MCF 10A (cell line): ENCODE measurements around the gene CCDC24. TPM values are rescaled to one million over a fixed set of nuclear protein-coding genes. Genes with fewer than 3 reads are reported as not detected.

ENCODE experiments used
- BruUV-seq: library from RNA; stranded (reverse); fragments of 400-500 nt; replicated peaks from 2 replicates; lab custom pipeline; 2021; lab: Mats Ljungman, UMichigan
- CTCF ChIA-PET: fragments of 300-600 bp; sonication (Branson Sonifier 250); formaldehyde crosslinking; extraction: SDS; loops from one replicate; lab custom pipeline; 2021; ENCODE audit warnings: antibody characterized with exemption, inconsistent platforms; lab: Yijun Ruan, JAX
- POLR2A ChIA-PET: fragments of 300-600, 350-650 bp; sonication (Branson Sonifier 250); formaldehyde crosslinking; extraction: SDS; loops from one replicate; lab custom pipeline; 2020; ENCODE audit warnings: antibody characterized with exemption, inconsistent platforms; lab: Yijun Ruan, JAX
- DNase-seq: peaks from one replicate; pipeline ENCODE4 v3.0.0-alpha.2; 2018; ENCODE audit not compliant: unreplicated experiment
- H3K27ac Mint-ChIP-seq: one replicate; pipeline ENCODE4 v1.8.0; 2022; ENCODE audit warnings: mild to moderate bottlenecking, low read depth, mixed read lengths; ENCODE audit not compliant: unreplicated experiment
- H3K27me3 Mint-ChIP-seq: one replicate; pipeline ENCODE4 v1.8.0; 2022; ENCODE audit warnings: mixed read lengths; ENCODE audit not compliant: insufficient read depth, unreplicated experiment
- H3K36me3 Mint-ChIP-seq: one replicate; pipeline ENCODE4 v1.8.0; 2022; ENCODE audit warnings: mild to moderate bottlenecking, moderate library complexity, mixed read lengths; ENCODE audit not compliant: insufficient read depth, unreplicated experiment
- H3K4me1 Mint-ChIP-seq: one replicate; pipeline ENCODE4 v1.8.0; 2022; ENCODE audit warnings: mixed read lengths; ENCODE audit not compliant: insufficient read depth, unreplicated experiment
- H3K4me3 Mint-ChIP-seq: one replicate; pipeline ENCODE4 v1.8.0; 2022; ENCODE audit warnings: mild to moderate bottlenecking, moderate library complexity, mixed read lengths; ENCODE audit not compliant: unreplicated experiment
- H3K9me3 Mint-ChIP-seq: one replicate; pipeline ENCODE4 v1.8.0; 2022; ENCODE audit warnings: mixed read lengths; ENCODE audit not compliant: unreplicated experiment
- intact Hi-C: fragments of 100-400 bp; cut with micrococcal nuclease; formaldehyde crosslinking; loops from 2 replicates; pipeline ENCODE4 v1.14.1; 2022
- total RNA-seq: library from RNA; stranded (reverse); gene quantifications from 2 replicates; pipeline ENCODE4 v1.2.3, GENCODE V29; 2022
- TF ChIP-seq, protein P1 (sequence below): fragments of 200-600 bp; IDR thresholded peaks from one replicate; pipeline ENCODE4 v1.8.0; 2022; ENCODE audit warnings: antibody characterized with exemption, mild to moderate bottlenecking; ENCODE audit not compliant: unreplicated experiment

CCDC24 gene
- total RNA-seq, 1 experiment from 2014 or later = 4.8 TPM

DNA sequence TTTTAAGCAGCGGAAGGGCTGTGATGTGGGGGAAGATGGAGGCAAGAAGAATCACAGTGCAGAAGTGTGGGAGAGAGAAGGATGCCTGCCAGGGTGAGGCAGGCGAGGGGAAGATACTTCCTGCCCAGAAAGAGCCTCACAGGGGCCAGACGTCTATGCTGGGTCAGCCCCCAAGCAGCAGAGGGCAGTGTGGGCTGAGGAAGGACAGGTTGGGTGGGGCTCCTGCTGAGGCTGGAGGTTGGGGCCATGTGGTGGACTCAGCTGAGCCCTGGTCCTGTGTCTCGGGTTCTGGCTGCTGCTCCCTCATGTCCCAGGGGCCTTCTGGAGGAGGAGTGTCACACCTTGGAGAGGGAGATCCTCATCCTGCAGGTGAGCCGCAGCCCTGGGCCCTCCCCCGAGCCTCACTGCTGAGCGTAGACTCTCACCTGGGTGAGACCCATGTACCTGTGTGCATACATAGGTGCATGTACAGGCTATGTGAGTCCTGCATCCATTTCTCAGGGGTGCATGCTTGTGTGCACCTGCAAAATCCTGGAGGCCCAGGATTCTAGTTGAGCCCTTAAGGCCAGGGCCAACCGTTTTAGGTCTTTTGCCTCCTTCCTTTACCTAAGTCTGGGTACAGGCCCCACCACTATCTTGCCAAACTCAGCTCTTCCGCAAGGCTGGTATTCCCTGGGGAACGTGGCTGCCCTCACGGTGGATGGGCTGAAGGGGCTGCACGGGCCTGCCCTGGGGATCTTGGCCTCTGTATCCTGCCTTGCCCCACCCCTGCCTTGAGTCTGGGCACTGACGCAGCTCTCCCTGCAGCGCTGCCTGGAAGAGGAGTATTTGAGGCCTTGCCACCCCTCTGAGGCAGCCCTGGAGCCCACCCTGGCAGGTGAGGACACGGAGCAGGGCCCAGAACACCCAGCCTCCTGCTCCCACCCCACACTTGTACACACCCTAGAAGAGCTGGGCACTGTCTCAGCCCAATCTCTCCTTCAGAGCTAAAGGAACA is 3.7 kb downstream of the CCDC24 start:
- no TSS peak for BruUV-seq
- Mint-ChIP-seq H3K27ac (no peak overlapping the region), H3K36me3 (peaks cover 25% of the 10 kb centered on the region), H3K9me3 (no peaks in the 10 kb centered on the region), H3K4me3 (no peak overlapping the region), H3K27me3 (no peaks in the 10 kb centered on the region), H3K4me1 (no peaks in the 10 kb centered on the region)
- DNase-seq = peak; percentile 39
- POLR2A ChIA-PET = interaction anchor here (0.5 kb wide), 1 partner anchor 496 kb away, joined by 3 read pairs; no protein-coding TSS in a partner anchor
- CTCF ChIA-PET = interaction anchor here (0.6 to 5.0 kb wide), 4 partner anchors 10 to 53 kb away, joined by 3 to 36 read pairs (median 10); no protein-coding TSS in a partner anchor
- TF ChIP-seq, protein P1, sequence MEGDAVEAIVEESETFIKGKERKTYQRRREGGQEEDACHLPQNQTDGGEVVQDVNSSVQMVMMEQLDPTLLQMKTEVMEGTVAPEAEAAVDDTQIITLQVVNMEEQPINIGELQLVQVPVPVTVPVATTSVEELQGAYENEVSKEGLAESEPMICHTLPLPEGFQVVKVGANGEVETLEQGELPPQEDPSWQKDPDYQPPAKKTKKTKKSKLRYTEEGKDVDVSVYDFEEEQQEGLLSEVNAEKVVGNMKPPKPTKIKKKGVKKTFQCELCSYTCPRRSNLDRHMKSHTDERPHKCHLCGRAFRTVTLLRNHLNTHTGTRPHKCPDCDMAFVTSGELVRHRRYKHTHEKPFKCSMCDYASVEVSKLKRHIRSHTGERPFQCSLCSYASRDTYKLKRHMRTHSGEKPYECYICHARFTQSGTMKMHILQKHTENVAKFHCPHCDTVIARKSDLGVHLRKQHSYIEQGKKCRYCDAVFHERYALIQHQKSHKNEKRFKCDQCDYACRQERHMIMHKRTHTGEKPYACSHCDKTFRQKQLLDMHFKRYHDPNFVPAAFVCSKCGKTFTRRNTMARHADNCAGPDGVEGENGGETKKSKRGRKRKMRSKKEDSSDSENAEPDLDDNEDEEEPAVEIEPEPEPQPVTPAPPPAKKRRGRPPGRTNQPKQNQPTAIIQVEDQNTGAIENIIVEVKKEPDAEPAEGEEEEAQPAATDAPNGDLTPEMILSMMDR = peak; percentile 24
- intact Hi-C loops = no loop called here

DNA sequence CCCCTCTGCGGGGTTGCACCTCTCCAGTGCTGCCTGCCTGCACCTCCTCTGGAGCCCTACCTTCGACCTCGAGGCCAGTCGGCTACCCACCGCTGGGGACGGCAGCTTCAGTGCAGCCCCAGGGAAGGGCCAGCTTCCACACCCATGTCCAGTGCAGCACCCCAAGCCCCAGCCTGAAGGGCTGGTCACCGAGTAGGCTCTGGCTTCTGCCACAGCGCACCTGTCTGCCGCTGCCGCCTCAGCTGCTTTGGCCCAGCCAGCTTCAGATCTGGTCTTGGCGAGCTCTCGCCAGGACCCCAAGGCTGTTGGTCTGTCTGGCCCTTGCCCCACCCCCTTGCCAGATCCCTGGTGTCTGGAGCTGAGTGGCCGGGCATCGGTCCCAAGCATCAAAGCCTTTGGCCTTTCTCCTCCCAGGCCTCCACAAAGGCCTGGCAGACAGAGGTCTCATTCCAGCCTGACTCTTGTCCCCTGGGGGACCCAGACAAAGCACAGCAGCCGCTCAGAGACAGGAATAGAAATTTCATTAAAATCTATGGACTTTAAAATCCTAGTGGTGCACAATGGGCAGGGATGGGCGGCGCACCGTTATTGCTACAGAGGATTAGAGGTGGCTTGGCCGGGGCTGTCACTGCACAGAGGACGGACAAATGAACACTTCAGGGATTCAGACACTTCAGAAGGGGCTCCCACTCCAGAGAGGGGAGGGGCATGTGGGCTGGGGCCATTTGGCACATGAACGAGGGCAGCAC is 4.8 kb downstream of the CCDC24 start:
- CTCF ChIA-PET = interaction anchor here (0.6 to 5.0 kb wide), 3 partner anchors 9 to 41 kb away, joined by 3 to 36 read pairs (median 5); no protein-coding TSS in a partner anchor
- no peak overlapping the region for H3K4me3 Mint-ChIP-seq
- H3K36me3 Mint-ChIP-seq = peaks cover 27% of the 10 kb centered on the region
- intact Hi-C loops = no loop called here
- no peaks in the 10 kb centered on the region for H3K27me3 Mint-ChIP-seq
- POLR2A ChIA-PET = interaction anchor here (0.5 kb wide), 1 partner anchor 497 kb away, joined by 3 read pairs; no protein-coding TSS in a partner anchor
- no peaks in the 10 kb centered on the region for H3K9me3 Mint-ChIP-seq
- H3K27ac Mint-ChIP-seq = no peak overlapping the region
- no TSS peak for BruUV-seq
- H3K4me1 Mint-ChIP-seq = no peaks in the 10 kb centered on the region
- TF ChIP-seq, protein P1 = no peak
- no peak for DNase-seq

DNA sequence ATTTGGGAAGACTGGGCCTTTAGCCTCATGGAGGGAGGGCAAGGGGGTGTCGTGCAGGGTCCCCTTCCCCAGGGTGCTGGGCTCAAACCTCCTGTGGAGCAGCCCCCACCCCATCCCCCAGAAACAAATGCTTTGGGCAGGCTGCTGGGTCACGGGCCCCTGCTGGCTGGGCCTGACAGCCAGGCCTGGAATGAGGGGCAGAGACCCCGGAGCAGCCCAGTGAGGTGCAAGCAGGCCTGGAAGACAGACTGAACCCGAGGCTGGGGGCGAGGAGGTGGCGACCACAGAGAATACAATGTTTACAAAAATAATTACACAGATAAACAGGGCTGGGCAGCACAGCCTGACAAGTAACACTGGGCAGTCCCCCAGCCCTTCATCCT is 5.3 kb downstream of the CCDC24 start:
- Mint-ChIP-seq H3K4me1 (no peaks in the 10 kb centered on the region), H3K27me3 (no peaks in the 10 kb centered on the region), H3K36me3 (peaks cover 25% of the 10 kb centered on the region), H3K4me3 (no peak overlapping the region), H3K9me3 (no peaks in the 10 kb centered on the region), H3K27ac (no peak overlapping the region)
- BruUV-seq = no TSS peak
- ChIA-PET POLR2A (no interaction called here), CTCF (interaction anchor here (5.0 kb wide), 1 partner anchor 9 kb away, joined by 36 read pairs; no protein-coding TSS in a partner anchor)
- intact Hi-C loops = no loop called here
- TF ChIP-seq, protein P1 = no peak
- no peak for DNase-seq
